ENCODE data around the gene CDH23. TPM values are rescaled to one million over a fixed set of nuclear protein-coding genes. Genes with fewer than 3 reads are reported as not detected.

CDH23 gene
- total RNA-seq, 4 donors from 2014 or later = 13.8 to 20.1 (median 17.3) TPM

GRCh38 chr10:71613261-71613777 is 216.6 kb downstream of the CDH23 start:
- H3K4me3 ChIP-seq = no peak overlapping the region
- H3K27me3 ChIP-seq = no peaks in the 10 kb centered on the region
- peaks cover 0 to 28% (median 15%) of the 10 kb centered on the region in 4 donors for H3K4me1 ChIP-seq
- DNase-seq (ENCODE audit: low spot score in 2 of 2) = no peak
- 61 to 62% methylated on average over 2 of the region's 2 CpGs for WGBS, 2 donors
- H3K36me3 ChIP-seq = no peaks in the 10 kb centered on the region
- TF ChIP-seq POLR2A (IDR thresholded peaks at IDR 0.05) (no peak), EP300 (IDR thresholded peaks at IDR 0.05) (no peak), CTCF (IDR thresholded peaks at IDR 0.05) (no peak)
- peak overlapping the region in 1 of 4 donors; percentile 36 for H3K27ac ChIP-seq
- H3K9me3 ChIP-seq = no peaks in the 10 kb centered on the region

DNA sequence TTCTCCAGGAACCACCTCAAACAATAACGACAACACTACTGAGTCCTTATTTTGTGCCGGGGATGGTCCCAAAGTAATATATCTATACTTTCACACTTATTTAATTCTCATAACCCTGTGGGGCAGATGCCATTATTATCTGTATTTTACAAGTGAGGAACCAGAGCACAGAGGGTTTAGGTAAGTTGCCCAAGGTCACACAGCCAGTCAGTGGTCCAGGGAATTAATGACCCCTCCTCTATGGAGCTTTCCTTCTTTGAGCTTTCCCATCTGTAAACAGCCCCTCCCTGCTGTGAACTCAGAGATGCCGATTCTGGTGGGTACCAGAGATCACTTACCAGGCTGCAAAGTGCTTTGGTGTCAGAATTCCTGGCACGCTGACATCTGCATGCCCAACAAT is 217.2 kb downstream of the CDH23 start:
- no peak for TF ChIP-seq EP300 (IDR thresholded peaks at IDR 0.05)
- TF ChIP-seq POLR2A (IDR thresholded peaks at IDR 0.05) = no peak
- TF ChIP-seq CTCF (IDR thresholded peaks at IDR 0.05) = no peak
- peak overlapping the region in 1 of 4 donors; percentile 36 for H3K27ac ChIP-seq
- no peaks in the 10 kb centered on the region for H3K27me3 ChIP-seq
- WGBS, 2 donors = 77 to 86% methylated on average over 4 of the region's 4 CpGs
- H3K4me3 ChIP-seq = no peak overlapping the region
- H3K4me1 ChIP-seq = peaks cover 0 to 28% (median 15%) of the 10 kb centered on the region in 4 donors
- no peaks in the 10 kb centered on the region for H3K36me3 ChIP-seq
- DNase-seq (ENCODE audit: low spot score in 2 of 2) = no peak
- no peaks in the 10 kb centered on the region for H3K9me3 ChIP-seq

DNA sequence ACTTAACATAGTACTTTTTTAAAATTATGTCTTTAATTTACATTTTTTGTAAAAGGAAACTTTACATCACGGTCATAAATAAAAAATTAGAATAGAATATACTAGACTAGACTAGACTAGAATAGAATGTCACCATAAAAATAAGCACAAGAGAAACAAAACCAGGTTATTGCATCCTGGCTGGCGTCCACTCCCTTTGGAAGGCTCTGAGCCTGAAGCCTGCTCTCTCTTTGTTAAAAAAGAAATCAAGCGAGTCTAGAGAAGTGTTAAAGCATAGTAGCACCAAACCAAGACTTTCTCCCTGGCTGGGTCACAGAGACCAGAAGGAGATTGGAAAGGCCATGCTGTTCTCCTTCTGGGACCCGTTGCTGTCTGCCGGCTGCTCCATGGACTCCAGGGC is 218.2 kb downstream of the CDH23 start:
- 71 to 86% methylated on average over 5 of the region's 5 CpGs for WGBS, 2 donors
- peaks cover 0 to 21% (median 15%) of the 10 kb centered on the region in 4 donors for H3K4me1 ChIP-seq
- no peaks in the 10 kb centered on the region for H3K9me3 ChIP-seq

DNA sequence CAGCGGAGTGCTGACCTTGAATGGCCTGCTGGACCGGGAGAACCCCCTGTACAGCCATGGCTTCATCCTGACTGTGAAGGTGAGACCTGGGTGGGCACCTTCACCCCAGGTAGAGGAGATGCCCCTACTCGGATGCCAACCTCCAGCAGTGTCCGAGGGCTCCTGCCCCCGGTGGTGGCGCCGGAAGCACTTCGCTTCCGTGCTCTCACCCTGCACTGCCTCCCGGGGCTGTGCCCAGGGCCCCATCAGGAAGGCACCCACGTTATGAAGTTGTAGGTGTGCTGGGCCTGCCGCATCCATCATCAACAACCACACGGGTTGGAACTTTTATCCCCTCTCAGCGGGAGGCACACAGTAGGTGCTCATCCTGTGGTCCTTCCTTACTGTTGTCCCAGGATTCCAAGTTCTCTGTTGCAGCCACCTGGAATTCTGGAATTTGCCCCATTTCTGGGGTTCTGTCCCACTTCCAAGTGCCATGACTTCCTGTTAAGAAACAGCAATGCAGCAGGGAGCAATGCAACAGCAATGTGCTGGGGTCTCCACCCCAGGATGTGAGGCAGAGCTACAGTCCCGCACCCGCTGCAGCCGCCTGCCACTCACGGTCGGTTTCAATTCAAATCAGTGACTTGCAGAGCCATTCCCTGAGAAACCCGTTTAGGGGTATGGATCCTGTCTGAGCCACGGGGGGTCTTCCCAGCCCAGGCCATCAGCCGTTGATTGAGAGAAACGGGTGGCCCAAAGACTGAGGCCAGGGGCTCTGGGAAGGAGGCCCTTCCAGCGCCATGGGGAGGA is 219.0 kb downstream of the CDH23 start:
- Histone ChIP-seq H3K27me3 (no peaks in the 10 kb centered on the region), H3K4me1 (peaks cover 0 to 27% (median 20%) of the 10 kb centered on the region in 4 donors), H3K36me3 (no peaks in the 10 kb centered on the region), H3K9me3 (no peaks in the 10 kb centered on the region), H3K4me3 (no peak overlapping the region), H3K27ac (no peak overlapping the region)
- DNase-seq (ENCODE audit: low spot score in 2 of 2) = no peak
- TF ChIP-seq POLR2A (IDR thresholded peaks at IDR 0.05) (no peak), EP300 (IDR thresholded peaks at IDR 0.05) (no peak), CTCF (IDR thresholded peaks at IDR 0.05) (no peak)
- WGBS, 2 donors = 87 to 88% methylated on average over 22 to 23 of the region's 24 CpGs

More for the DNA sequence above, 218.2 kb downstream of the CDH23 start:
- no peak for TF ChIP-seq EP300 (IDR thresholded peaks at IDR 0.05)
- DNase-seq (ENCODE audit: low spot score in 2 of 2) = no peak
- H3K36me3 ChIP-seq = no peaks in the 10 kb centered on the region
- no peak overlapping the region for H3K27ac ChIP-seq
- H3K27me3 ChIP-seq = no peaks in the 10 kb centered on the region
- no peak overlapping the region for H3K4me3 ChIP-seq

- Histone ChIP-seq H3K27me3 (no peaks in the 10 kb centered on the region), H3K4me3 (no peak overlapping the region), H3K4me1 (peaks cover 0 to 30% (median 17%) of the 10 kb centered on the region in 4 donors), H3K9me3 (no peaks in the 10 kb centered on the region), H3K27ac (peak overlapping the region in 1 of 4 donors; percentile 10), H3K36me3 (no peaks in the 10 kb centered on the region)
- no peak for DNase-seq (ENCODE audit: low spot score in 2 of 2)
- no peak for TF ChIP-seq POLR2A (IDR thresholded peaks at IDR 0.05)
- TF ChIP-seq EP300 (IDR thresholded peaks at IDR 0.05) = no peak
- no peak for TF ChIP-seq CTCF (IDR thresholded peaks at IDR 0.05)
- WGBS, 2 donors = 98 to 99% methylated on average over 12 of the region's 12 CpGs
These were observed 220.3 kb downstream of the CDH23 start for GRCh38 chr10:71616817-71617654.
